ENCODE results near the gene OARD1. TPM values are rescaled to one million over a fixed set of nuclear protein-coding genes. Genes with fewer than 3 reads are reported as not detected.

The OARD1 gene
- polyA plus RNA-seq, 2 donors = 23.7 to 24.4 TPM

- H3K4me3 ChIP-seq (ENCODE audit: low read depth in 1 of 2, low read length in 2 of 2) = no peak within 1 kb of the TSS
- no peaks in the 10 kb centered on the region for H3K9me3 ChIP-seq (ENCODE audit: control insufficient read depth in 2 of 2, insufficient read depth in 1 of 2, low read depth in 1 of 2, low read length in 1 of 2)
- no peaks in the 10 kb centered on the region for H3K27me3 ChIP-seq (ENCODE audit: control insufficient read depth in 1 of 2, insufficient read depth in 2 of 2, low read length in 2 of 2)
- no peak within 1 kb of the TSS for H3K27ac ChIP-seq (ENCODE audit: low read depth in 2 of 2, low read length in 1 of 2)
- peaks cover 0 to 6% of the 10 kb centered on the region in 2 donors for H3K4me1 ChIP-seq (ENCODE audit: control insufficient read depth in 2 of 2, insufficient read depth in 2 of 2, low read length in 1 of 2)
- WGBS, 2 donors = 45 to 59% methylated on average over 5 of the region's 5 CpGs
- H3K36me3 ChIP-seq (ENCODE audit: control insufficient read depth in 2 of 2, insufficient read depth in 2 of 2, low read length in 1 of 2) = no peaks in the 10 kb centered on the region
Observed at GRCh38 chr6:41053041-41053440, 19.1 kb downstream of the OARD1 start, which contains the start of gene APOBEC2. Gene APOBEC2 (plus strand): TSS chr6:41053202. CDS start chr6:41053348, 146 bp downstream.

- Histone ChIP-seq H3K27me3 (ENCODE audit: control insufficient read depth in 1 of 2, insufficient read depth in 2 of 2, low read length in 2 of 2) (no peaks in the 10 kb centered on the region), H3K4me3 (ENCODE audit: low read depth in 1 of 2, low read length in 2 of 2) (no peak overlapping the region), H3K9me3 (ENCODE audit: control insufficient read depth in 2 of 2, insufficient read depth in 1 of 2, low read depth in 1 of 2, low read length in 1 of 2) (no peaks in the 10 kb centered on the region), H3K27ac (ENCODE audit: low read depth in 2 of 2, low read length in 1 of 2) (no peak overlapping the region), H3K36me3 (ENCODE audit: control insufficient read depth in 2 of 2, insufficient read depth in 2 of 2, low read length in 1 of 2) (no peaks in the 10 kb centered on the region), H3K4me1 (ENCODE audit: control insufficient read depth in 2 of 2, insufficient read depth in 2 of 2, low read length in 1 of 2) (peaks cover 0 to 6% of the 10 kb centered on the region in 2 donors)
- 73 to 79% methylated on average over 5 of the region's 5 CpGs for WGBS, 2 donors
Observed at GRCh38 chr6:41051873-41052272, 20.3 kb downstream of the OARD1 start.

GRCh38 chr6:41050536-41050935 is 21.6 kb downstream of the OARD1 start:
- Histone ChIP-seq H3K27ac (ENCODE audit: low read depth in 2 of 2, low read length in 1 of 2) (no peak overlapping the region), H3K36me3 (ENCODE audit: control insufficient read depth in 2 of 2, insufficient read depth in 2 of 2, low read length in 1 of 2) (no peaks in the 10 kb centered on the region), H3K4me1 (ENCODE audit: control insufficient read depth in 2 of 2, insufficient read depth in 2 of 2, low read length in 1 of 2) (peaks cover 0 to 6% of the 10 kb centered on the region in 2 donors), H3K9me3 (ENCODE audit: control insufficient read depth in 2 of 2, insufficient read depth in 1 of 2, low read depth in 1 of 2, low read length in 1 of 2) (no peaks in the 10 kb centered on the region), H3K4me3 (ENCODE audit: low read depth in 1 of 2, low read length in 2 of 2) (no peak overlapping the region), H3K27me3 (ENCODE audit: control insufficient read depth in 1 of 2, insufficient read depth in 2 of 2, low read length in 2 of 2) (no peaks in the 10 kb centered on the region)
- 66 to 82% methylated on average over 3 of the region's 3 CpGs for WGBS, 2 donors

GRCh38 chr6:41049955-41050354 is 22.2 kb downstream of the OARD1 start:
- WGBS, 2 donors = 82 to 88% methylated on average over 7 of the region's 7 CpGs

GRCh38 chr6:41049521-41049920 is 22.6 kb downstream of the OARD1 start:
- Histone ChIP-seq H3K4me3 (ENCODE audit: low read depth in 1 of 2, low read length in 2 of 2) (no peak overlapping the region), H3K27ac (ENCODE audit: low read depth in 2 of 2, low read length in 1 of 2) (no peak overlapping the region), H3K27me3 (ENCODE audit: control insufficient read depth in 1 of 2, insufficient read depth in 2 of 2, low read length in 2 of 2) (no peaks in the 10 kb centered on the region), H3K36me3 (ENCODE audit: control insufficient read depth in 2 of 2, insufficient read depth in 2 of 2, low read length in 1 of 2) (no peaks in the 10 kb centered on the region), H3K4me1 (ENCODE audit: control insufficient read depth in 2 of 2, insufficient read depth in 2 of 2, low read length in 1 of 2) (peaks cover 0 to 6% of the 10 kb centered on the region in 2 donors), H3K9me3 (ENCODE audit: control insufficient read depth in 2 of 2, insufficient read depth in 1 of 2, low read depth in 1 of 2, low read length in 1 of 2) (no peaks in the 10 kb centered on the region)
- WGBS, 2 donors = 54 to 76% methylated on average over 1 of the region's 1 CpG

More at GRCh38 chr6:41049955-41050354, 22.2 kb downstream of the OARD1 start:
- Histone ChIP-seq H3K4me1 (ENCODE audit: control insufficient read depth in 2 of 2, insufficient read depth in 2 of 2, low read length in 1 of 2) (peaks cover 0 to 6% of the 10 kb centered on the region in 2 donors), H3K4me3 (ENCODE audit: low read depth in 1 of 2, low read length in 2 of 2) (no peak overlapping the region), H3K27me3 (ENCODE audit: control insufficient read depth in 1 of 2, insufficient read depth in 2 of 2, low read length in 2 of 2) (no peaks in the 10 kb centered on the region), H3K27ac (ENCODE audit: low read depth in 2 of 2, low read length in 1 of 2) (no peak overlapping the region), H3K36me3 (ENCODE audit: control insufficient read depth in 2 of 2, insufficient read depth in 2 of 2, low read length in 1 of 2) (no peaks in the 10 kb centered on the region), H3K9me3 (ENCODE audit: control insufficient read depth in 2 of 2, insufficient read depth in 1 of 2, low read depth in 1 of 2, low read length in 1 of 2) (no peaks in the 10 kb centered on the region)

- H3K4me3 ChIP-seq (ENCODE audit: low read depth in 1 of 2, low read length in 2 of 2) = no peak overlapping the region
- H3K4me1 ChIP-seq (ENCODE audit: control insufficient read depth in 2 of 2, insufficient read depth in 2 of 2, low read length in 1 of 2) = peaks cover 0 to 1% of the 10 kb centered on the region in 2 donors
- H3K36me3 ChIP-seq (ENCODE audit: control insufficient read depth in 2 of 2, insufficient read depth in 2 of 2, low read length in 1 of 2) = no peaks in the 10 kb centered on the region
- no peaks in the 10 kb centered on the region for H3K27me3 ChIP-seq (ENCODE audit: control insufficient read depth in 1 of 2, insufficient read depth in 2 of 2, low read length in 2 of 2)
- no peaks in the 10 kb centered on the region for H3K9me3 ChIP-seq (ENCODE audit: control insufficient read depth in 2 of 2, insufficient read depth in 1 of 2, low read depth in 1 of 2, low read length in 1 of 2)
- 73 to 80% methylated on average over 9 of the region's 9 CpGs for WGBS, 2 donors
- no peak overlapping the region for H3K27ac ChIP-seq (ENCODE audit: low read depth in 2 of 2, low read length in 1 of 2)
Observed at GRCh38 chr6:41047745-41048732, 24.1 kb downstream of the OARD1 start.

- Histone ChIP-seq H3K27me3 (ENCODE audit: control insufficient read depth in 1 of 2, insufficient read depth in 2 of 2, low read length in 2 of 2) (no peaks in the 10 kb centered on the region), H3K27ac (ENCODE audit: low read depth in 2 of 2, low read length in 1 of 2) (no peak overlapping the region), H3K4me1 (ENCODE audit: control insufficient read depth in 2 of 2, insufficient read depth in 2 of 2, low read length in 1 of 2) (no peaks in the 10 kb centered on the region), H3K9me3 (ENCODE audit: control insufficient read depth in 2 of 2, insufficient read depth in 1 of 2, low read depth in 1 of 2, low read length in 1 of 2) (no peaks in the 10 kb centered on the region), H3K36me3 (ENCODE audit: control insufficient read depth in 2 of 2, insufficient read depth in 2 of 2, low read length in 1 of 2) (no peaks in the 10 kb centered on the region), H3K4me3 (ENCODE audit: low read depth in 1 of 2, low read length in 2 of 2) (no peak overlapping the region)
- WGBS, 2 donors = 95 to 100% methylated on average over 2 of the region's 2 CpGs
Observed at GRCh38 chr6:41047306-41047705, 24.9 kb downstream of the OARD1 start.

- Histone ChIP-seq H3K4me3 (ENCODE audit: low read depth in 1 of 2, low read length in 2 of 2) (no peak overlapping the region), H3K4me1 (ENCODE audit: control insufficient read depth in 2 of 2, insufficient read depth in 2 of 2, low read length in 1 of 2) (no peaks in the 10 kb centered on the region), H3K27ac (ENCODE audit: low read depth in 2 of 2, low read length in 1 of 2) (no peak overlapping the region), H3K36me3 (ENCODE audit: control insufficient read depth in 2 of 2, insufficient read depth in 2 of 2, low read length in 1 of 2) (no peaks in the 10 kb centered on the region), H3K9me3 (ENCODE audit: control insufficient read depth in 2 of 2, insufficient read depth in 1 of 2, low read depth in 1 of 2, low read length in 1 of 2) (no peaks in the 10 kb centered on the region), H3K27me3 (ENCODE audit: control insufficient read depth in 1 of 2, insufficient read depth in 2 of 2, low read length in 2 of 2) (no peaks in the 10 kb centered on the region)
- WGBS, 2 donors = 67 to 93% methylated on average over 1 of the region's 1 CpG
Observed at GRCh38 chr6:41046084-41046483, 26.1 kb downstream of the OARD1 start.

- Histone ChIP-seq H3K27ac (ENCODE audit: low read depth in 2 of 2, low read length in 1 of 2) (no peak overlapping the region), H3K36me3 (ENCODE audit: control insufficient read depth in 2 of 2, insufficient read depth in 2 of 2, low read length in 1 of 2) (no peaks in the 10 kb centered on the region), H3K9me3 (ENCODE audit: control insufficient read depth in 2 of 2, insufficient read depth in 1 of 2, low read depth in 1 of 2, low read length in 1 of 2) (no peaks in the 10 kb centered on the region), H3K4me3 (ENCODE audit: low read depth in 1 of 2, low read length in 2 of 2) (no peak overlapping the region), H3K4me1 (ENCODE audit: control insufficient read depth in 2 of 2, insufficient read depth in 2 of 2, low read length in 1 of 2) (no peaks in the 10 kb centered on the region), H3K27me3 (ENCODE audit: control insufficient read depth in 1 of 2, insufficient read depth in 2 of 2, low read length in 2 of 2) (no peaks in the 10 kb centered on the region)
- WGBS, 2 donors = 63 to 69% methylated on average over 5 of the region's 5 CpGs
Observed at GRCh38 chr6:41045664-41046063, 26.5 kb downstream of the OARD1 start.

Data from esophagus (tissue), 2 donors.